AG09309 (cell line): ENCODE data around the gene UNK.

Experiments used
- DNase-seq: peaks from one replicate; pipeline ENCODE4 v3.0.0-alpha.2; 2010; ENCODE audit warnings: low read depth
- H3K4me3 ChIP-seq: 2 replicates; pipeline ENCODE4 v1.5.1; 2011; ENCODE audit warnings: mild to moderate bottlenecking, low read depth, low read length, moderate library complexity; ENCODE audit not compliant: control insufficient read depth
- TF ChIP-seq, protein P1 (sequence below): IDR thresholded peaks from 2 replicates; pipeline ENCODE4 v1.5.1; 2011; ENCODE audit warnings: mild to moderate bottlenecking, low read depth, low read length, inconsistent platforms; ENCODE audit not compliant: insufficient read depth, control insufficient read depth; ENCODE audit errors: missing control alignments

Gene UNK

GRCh38 chr17:75765981-75766380, 18.6 kb upstream of the UNK start:
- TF ChIP-seq, protein P1, sequence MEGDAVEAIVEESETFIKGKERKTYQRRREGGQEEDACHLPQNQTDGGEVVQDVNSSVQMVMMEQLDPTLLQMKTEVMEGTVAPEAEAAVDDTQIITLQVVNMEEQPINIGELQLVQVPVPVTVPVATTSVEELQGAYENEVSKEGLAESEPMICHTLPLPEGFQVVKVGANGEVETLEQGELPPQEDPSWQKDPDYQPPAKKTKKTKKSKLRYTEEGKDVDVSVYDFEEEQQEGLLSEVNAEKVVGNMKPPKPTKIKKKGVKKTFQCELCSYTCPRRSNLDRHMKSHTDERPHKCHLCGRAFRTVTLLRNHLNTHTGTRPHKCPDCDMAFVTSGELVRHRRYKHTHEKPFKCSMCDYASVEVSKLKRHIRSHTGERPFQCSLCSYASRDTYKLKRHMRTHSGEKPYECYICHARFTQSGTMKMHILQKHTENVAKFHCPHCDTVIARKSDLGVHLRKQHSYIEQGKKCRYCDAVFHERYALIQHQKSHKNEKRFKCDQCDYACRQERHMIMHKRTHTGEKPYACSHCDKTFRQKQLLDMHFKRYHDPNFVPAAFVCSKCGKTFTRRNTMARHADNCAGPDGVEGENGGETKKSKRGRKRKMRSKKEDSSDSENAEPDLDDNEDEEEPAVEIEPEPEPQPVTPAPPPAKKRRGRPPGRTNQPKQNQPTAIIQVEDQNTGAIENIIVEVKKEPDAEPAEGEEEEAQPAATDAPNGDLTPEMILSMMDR: no peak
- no peak overlapping the region for H3K4me3 ChIP-seq
- no peak for DNase-seq

GRCh38 chr17:75767881-75768280, 16.7 kb upstream of the UNK start:
- TF ChIP-seq, protein P1: no peak
- H3K4me3 ChIP-seq: no peak overlapping the region
- no peak for DNase-seq

DNA sequence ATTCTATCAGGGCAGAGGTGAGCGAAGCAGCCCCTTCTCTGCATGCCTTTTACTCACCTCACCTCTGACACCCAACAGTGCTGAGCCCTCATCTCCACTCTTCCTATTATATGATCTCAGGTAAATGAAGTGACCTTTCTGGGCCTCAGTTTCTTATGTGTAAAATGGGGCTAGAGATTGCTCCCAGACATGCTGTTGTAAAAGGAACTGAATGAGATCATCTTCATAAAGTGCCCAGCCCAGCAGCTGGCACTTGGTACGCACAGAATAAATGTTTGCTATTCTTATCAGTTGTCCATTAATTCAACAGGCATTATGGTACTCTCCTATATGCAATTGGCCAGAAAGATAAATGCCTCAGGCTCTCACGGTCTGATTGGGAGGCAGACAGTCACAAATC, 15.1 kb upstream of the UNK start:
- TF ChIP-seq, protein P1: no peak
- DNase-seq: no peak
- no peak overlapping the region for H3K4me3 ChIP-seq

DNA sequence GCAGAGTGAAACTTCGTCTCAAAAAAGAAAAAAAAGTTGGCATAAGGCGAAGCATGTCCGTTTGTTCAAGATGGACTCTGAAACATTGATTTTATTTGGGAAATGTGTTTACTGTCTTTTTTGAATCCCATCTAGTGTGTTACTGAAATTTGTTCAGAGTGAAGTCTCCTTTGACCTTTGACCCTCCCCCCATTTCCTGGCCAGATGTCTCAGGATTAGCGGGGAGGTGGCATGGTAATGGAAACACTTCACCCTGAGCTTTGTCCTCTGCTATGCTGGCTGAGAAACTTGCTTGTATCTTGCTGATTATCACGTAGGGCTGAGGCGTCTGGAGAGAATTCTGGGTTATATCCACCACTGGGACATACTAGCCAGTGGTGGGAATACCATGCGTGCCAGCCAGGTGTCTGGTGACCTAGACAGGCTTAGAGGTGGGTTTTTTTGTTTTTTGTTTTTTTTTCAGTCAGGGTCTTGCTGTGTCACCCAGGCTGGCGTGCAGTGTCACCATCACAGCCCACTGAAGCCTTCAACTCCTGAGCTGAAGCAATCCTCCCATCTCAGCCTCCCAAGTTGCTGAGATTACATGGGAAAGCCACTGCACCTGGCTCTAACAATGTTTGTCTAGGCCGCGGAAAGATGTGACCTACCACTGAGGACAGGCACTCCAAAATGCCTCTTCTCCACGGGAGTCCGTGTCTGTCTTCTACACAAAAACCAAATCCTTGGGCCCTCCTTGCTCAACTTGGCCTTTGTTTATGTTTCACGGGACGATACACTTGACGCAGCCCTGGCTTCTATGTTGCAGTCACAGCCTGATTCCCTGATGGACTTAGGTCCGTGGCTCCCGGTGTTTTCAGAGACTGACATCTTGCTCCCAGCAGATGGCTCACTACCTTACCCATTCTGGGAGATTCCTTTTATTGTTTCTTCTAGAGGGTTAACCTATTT, 13.0 kb upstream of the UNK start:
- TF ChIP-seq, protein P1: peak; percentile 20
- no peak for DNase-seq
- H3K4me3 ChIP-seq: no peak overlapping the region

- TF ChIP-seq, protein P1: no peak
- no peak for DNase-seq
Measured at GRCh38 chr17:75773121-75773807, 11.3 kb upstream of the UNK start.

GRCh38 chr17:75773808-75774470, 10.7 kb upstream of the UNK start:
- TF ChIP-seq, protein P1: no peak
- H3K4me3 ChIP-seq: no peak overlapping the region
- DNase-seq: no peak

More at GRCh38 chr17:75773121-75773807, 11.3 kb upstream of the UNK start:
- H3K4me3 ChIP-seq: no peak overlapping the region
